A673 (cell line): ENCODE measurements around the gene VARS1. TPM values are rescaled to one million over a fixed set of nuclear protein-coding genes. Genes with fewer than 3 reads are reported as not detected.
"Not testable (repeated sequence)": the region's sequence is repeated elsewhere in the genome, so short reads cannot be mapped to it uniquely, and the experiment has no call there.

Source experiments
- BruUV-seq: library from RNA; stranded (reverse); fragments of 400-500 nt; replicated peaks from 2 replicates; lab custom pipeline; 2021; lab: Mats Ljungman, UMichigan
- CTCF ChIA-PET: fragments of 300-600 bp; sonication (Branson Sonifier 250); formaldehyde crosslinking; loops from one replicate; lab custom pipeline; 2022; ENCODE audit warnings: antibody characterized with exemption; lab: Charles Lee
- POLR2A ChIA-PET: fragments of 300-600 bp; sonication (Branson Sonifier 250); formaldehyde crosslinking; loops from one replicate; lab custom pipeline; 2022; ENCODE audit warnings: antibody characterized with exemption; ENCODE audit not compliant: low non-redundant PET; lab: Charles Lee
- DNase-seq: peaks from one replicate; pipeline ENCODE4 v3.0.0-alpha.2; 2015; ENCODE audit warnings: low spot score
- H3K27ac ChIP-seq: fragments of 200-600 bp; sonication (generic); 2 replicates; pipeline ENCODE4 v1.5.1; 2016; ENCODE audit warnings: mixed run types, low read depth, mild to moderate bottlenecking, mixed read lengths, antibody characterized with exemption, low read length; ENCODE audit not compliant: poor library complexity, severe bottlenecking
- H3K27me3 ChIP-seq: fragments of 200-600 bp; sonication (generic); replicated peaks from 2 replicates; pipeline ENCODE4 v1.6.1; 2017; ENCODE audit warnings: mixed run types, low read depth, mild to moderate bottlenecking, mixed read lengths, antibody characterized with exemption, low read length; ENCODE audit not compliant: insufficient read depth, poor library complexity
- H3K36me3 ChIP-seq: fragments of 200-600 bp; sonication (generic); 2 replicates; pipeline ENCODE4 v1.6.1; 2016; ENCODE audit warnings: mixed run types, mild to moderate bottlenecking, mixed read lengths, antibody characterized with exemption, low read length; ENCODE audit not compliant: insufficient read depth, poor library complexity, severe bottlenecking
- H3K4me1 ChIP-seq: fragments of 200-600 bp; sonication (generic); 2 replicates; pipeline ENCODE4 v1.6.1; 2017; ENCODE audit warnings: mixed run types, mild to moderate bottlenecking, mixed read lengths, antibody characterized with exemption, low read length; ENCODE audit not compliant: insufficient read depth, poor library complexity, severe bottlenecking
- H3K4me3 ChIP-seq: fragments of 200-600 bp; sonication (generic); 2 replicates; pipeline ENCODE4 v1.5.1; 2016; ENCODE audit warnings: low read depth, mixed run types, mild to moderate bottlenecking, mixed read lengths, low read length; ENCODE audit not compliant: poor library complexity, severe bottlenecking
- H3K9me3 ChIP-seq: fragments of 200-600 bp; sonication (generic); 2 replicates; pipeline ENCODE4 v1.6.1; 2016; ENCODE audit warnings: mixed run types, low read depth, mild to moderate bottlenecking, mixed read lengths, antibody characterized with exemption, low read length; ENCODE audit not compliant: poor library complexity, severe bottlenecking
- EZH2 ChIP-seq: fragments of 200-600 bp; sonication (generic); IDR thresholded peaks from 2 replicates; pipeline ENCODE4 v1.6.1; 2017; ENCODE audit warnings: borderline replicate concordance, low read depth, mild to moderate bottlenecking, mixed read lengths, antibody characterized with exemption, low read length; ENCODE audit not compliant: poor library complexity, severe bottlenecking
- intact Hi-C: fragments of 100-400 bp; cut with micrococcal nuclease; formaldehyde crosslinking; loops from one replicate; pipeline ENCODE4 v1.10.0; 2022; ENCODE audit not compliant: unreplicated experiment
- total RNA-seq: library from RNA; stranded (reverse); gene quantifications from 2 replicates; pipeline ENCODE4 v1.2.3, GENCODE V29; 2021
- TF ChIP-seq, protein P1 (sequence below): fragments of 300-800, 200-600 bp; sonication (generic); conservative IDR thresholded peaks from 2 replicates; pipeline ENCODE4 v1.5.1; 2017; ENCODE audit warnings: low read depth, mild to moderate bottlenecking, antibody characterized with exemption, low read length, moderate library complexity, mixed read lengths

Gene VARS1
- total RNA-seq, 1 experiment from 2014 or later, result 233 TPM

DNA sequence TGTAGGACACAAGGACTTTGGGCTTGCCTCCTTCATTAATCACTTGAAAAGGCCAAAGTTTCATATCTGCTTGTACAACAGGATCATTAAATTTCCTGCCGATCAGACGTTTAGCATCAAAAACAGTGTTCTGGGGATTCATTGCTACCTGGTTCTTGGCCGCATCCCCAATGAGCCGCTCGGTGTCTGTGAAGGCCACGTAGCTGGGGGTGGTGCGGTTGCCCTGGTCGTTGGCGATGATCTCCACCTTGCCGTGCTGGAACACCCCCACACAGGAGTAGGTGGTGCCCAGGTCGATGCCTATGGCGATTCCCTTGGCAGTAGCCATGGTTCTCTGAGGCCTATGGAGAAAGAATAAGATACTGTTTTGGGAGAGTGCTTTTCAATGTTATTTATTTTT is 16.1 kb upstream of the VARS1 start:
- TF ChIP-seq, protein P1, sequence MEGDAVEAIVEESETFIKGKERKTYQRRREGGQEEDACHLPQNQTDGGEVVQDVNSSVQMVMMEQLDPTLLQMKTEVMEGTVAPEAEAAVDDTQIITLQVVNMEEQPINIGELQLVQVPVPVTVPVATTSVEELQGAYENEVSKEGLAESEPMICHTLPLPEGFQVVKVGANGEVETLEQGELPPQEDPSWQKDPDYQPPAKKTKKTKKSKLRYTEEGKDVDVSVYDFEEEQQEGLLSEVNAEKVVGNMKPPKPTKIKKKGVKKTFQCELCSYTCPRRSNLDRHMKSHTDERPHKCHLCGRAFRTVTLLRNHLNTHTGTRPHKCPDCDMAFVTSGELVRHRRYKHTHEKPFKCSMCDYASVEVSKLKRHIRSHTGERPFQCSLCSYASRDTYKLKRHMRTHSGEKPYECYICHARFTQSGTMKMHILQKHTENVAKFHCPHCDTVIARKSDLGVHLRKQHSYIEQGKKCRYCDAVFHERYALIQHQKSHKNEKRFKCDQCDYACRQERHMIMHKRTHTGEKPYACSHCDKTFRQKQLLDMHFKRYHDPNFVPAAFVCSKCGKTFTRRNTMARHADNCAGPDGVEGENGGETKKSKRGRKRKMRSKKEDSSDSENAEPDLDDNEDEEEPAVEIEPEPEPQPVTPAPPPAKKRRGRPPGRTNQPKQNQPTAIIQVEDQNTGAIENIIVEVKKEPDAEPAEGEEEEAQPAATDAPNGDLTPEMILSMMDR, result no peak
- no peak for TF ChIP-seq EZH2
- POLR2A ChIA-PET, result no interaction called here

DNA sequence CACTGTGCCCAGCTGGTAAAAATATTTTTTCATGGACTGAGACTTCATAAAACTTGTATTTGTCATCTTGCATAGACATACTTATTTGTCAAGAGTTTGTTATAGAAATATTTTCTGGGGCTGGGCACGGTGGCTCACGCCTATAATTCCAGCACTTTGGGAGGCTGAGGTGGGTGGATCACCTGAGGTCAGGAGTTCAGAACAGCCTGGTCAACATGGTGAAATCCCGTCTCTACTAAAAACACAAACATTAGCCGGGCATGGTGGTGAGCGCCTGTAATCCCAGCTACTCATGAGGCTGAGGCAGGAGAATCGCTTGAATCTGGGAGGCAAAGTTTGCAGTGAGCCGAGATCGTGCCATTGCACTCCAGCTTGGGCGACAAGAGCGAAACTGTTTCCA is 13.0 kb upstream of the VARS1 start:
- DNase-seq, BruUV-seq, POLR2A ChIA-PET, H3K27me3 ChIP-seq, H3K4me3 ChIP-seq, CTCF ChIA-PET, H3K36me3 ChIP-seq, H3K4me1 ChIP-seq, intact Hi-C loops, H3K9me3 ChIP-seq, H3K27ac ChIP-seq: not testable (repeated sequence)

More for the DNA sequence above, 16.1 kb upstream of the VARS1 start:
- Histone ChIP-seq H3K4me3 (no peak overlapping the region), H3K9me3 (no peaks in the 10 kb centered on the region), H3K27ac (no peak overlapping the region), H3K27me3 (no peaks in the 10 kb centered on the region), H3K36me3 (no peaks in the 10 kb centered on the region), H3K4me1 (peaks cover 7% of the 10 kb centered on the region)
- DNase-seq, result no peak
- intact Hi-C loops, result no loop called here
- CTCF ChIA-PET, result no interaction called here
- no TSS peak for BruUV-seq

DNA sequence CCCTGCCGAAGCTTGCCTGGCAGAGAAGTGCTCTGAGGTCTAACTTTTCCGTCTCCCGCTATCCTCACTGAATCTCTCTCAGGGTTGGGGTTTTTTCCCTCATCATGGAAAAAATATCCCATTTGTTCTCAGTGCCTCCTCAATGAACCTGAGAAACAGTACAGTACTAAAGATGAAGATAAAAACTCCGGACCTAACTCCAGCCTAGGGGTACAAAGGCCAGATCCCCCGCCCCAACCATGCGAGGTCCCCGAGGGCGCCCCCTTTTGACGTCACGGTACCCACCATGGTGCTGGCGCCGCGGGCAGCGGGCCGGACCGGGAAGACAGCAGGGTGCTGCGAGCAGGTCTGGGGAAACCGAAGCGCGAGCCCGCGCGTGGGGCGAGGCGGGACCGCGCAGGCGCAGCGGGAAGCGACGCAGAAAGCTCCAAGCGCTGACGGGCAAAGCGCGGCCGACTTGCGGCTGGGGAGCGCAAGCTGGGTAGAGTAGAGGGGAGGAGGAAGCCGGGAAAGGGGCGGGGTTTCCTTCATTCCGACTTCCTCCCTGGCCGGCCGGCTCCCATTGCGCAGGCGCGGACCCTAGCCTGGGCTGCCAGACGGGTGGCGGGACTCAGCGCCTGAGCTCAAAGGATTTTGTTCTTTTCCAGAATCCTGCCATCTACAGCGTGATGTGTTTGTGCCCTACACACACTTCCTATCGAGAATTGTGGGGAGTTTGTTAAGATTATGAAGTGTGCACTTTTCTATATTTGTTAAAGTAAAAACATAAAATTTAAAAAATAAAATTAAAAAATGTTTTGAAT is 11.1 kb upstream of the VARS1 start, which contains the start of gene LSM2:
TSS of gene LSM2 (minus strand) at position 497 of the 803 bp plus-strand sequence. CDS start at position 288, 209 bp downstream.
- intact Hi-C loops, result no loop called here
- no peak for TF ChIP-seq EZH2
- TF ChIP-seq, protein P1, result peak; percentile 47
- Histone ChIP-seq H3K9me3 (no peaks in the 10 kb centered on the region), H3K27ac (peak within 1 kb of the TSS; percentile 91), H3K27me3 (no peaks in the 10 kb centered on the region), H3K36me3 (peaks cover 13% of the 10 kb centered on the region), H3K4me3 (peak within 1 kb of the TSS; percentile 66), H3K4me1 (no peaks in the 10 kb centered on the region)
- BruUV-seq, result no TSS peak
- ChIA-PET POLR2A (interaction anchor here (0.6 to 1.3 kb wide), 4 partner anchors 9 to 103 kb away, joined by 3 to 12 read pairs (median 5); partner anchors contain the start of genes ABHD16A, HSPA1A, HSPA1B and HSPA1L), CTCF (interaction anchor here (0.6 to 1.1 kb wide), 7 partner anchors 9 to 408 kb away, joined by 3 to 7 read pairs (median 3); partner anchors contain the start of genes HSPA1A, HSPA1L and VARS1)
- peak; percentile 98 for DNase-seq
